GM23338 (cell line): ENCODE measurements around the gene ARMCX6.

Experiments
- CREB1 ChIP-seq: fragments of 250-450 bp; sonication (Bioruptor Pico); IDR thresholded peaks from 2 replicates; pipeline ENCODE4 v1.5.0; 2020; ENCODE audit warnings: low read depth, mild to moderate bottlenecking, moderate library complexity
- EZH2 ChIP-seq: fragments of 200-600 bp; sonication (generic); IDR thresholded peaks from one replicate; pipeline ENCODE4 v1.8.0; 2017; ENCODE audit warnings: antibody characterized with exemption, mild to moderate bottlenecking, low read depth; ENCODE audit not compliant: unreplicated experiment
- EZH2phosphoT487 ChIP-seq: fragments of 200-600 bp; sonication (generic); IDR thresholded peaks from one replicate; pipeline ENCODE4 v1.8.1; 2018; ENCODE audit warnings: antibody characterized with exemption; ENCODE audit not compliant: unreplicated experiment
- JUNB ChIP-seq: IDR thresholded peaks from one replicate; pipeline ENCODE4 v1.6.1; 2016; ENCODE audit warnings: antibody characterized with exemption; ENCODE audit not compliant: unreplicated experiment
- POLR2AphosphoS5 ChIP-seq: IDR thresholded peaks from 2 replicates; pipeline ENCODE4 v1.6.1; 2016; ENCODE audit warnings: antibody characterized with exemption, low read depth
- REST ChIP-seq: IDR thresholded peaks from one replicate; pipeline ENCODE4 v1.6.1; 2018; ENCODE audit warnings: antibody characterized with exemption; ENCODE audit not compliant: unreplicated experiment
- ZNF331 ChIP-seq: fragments of 250-450 bp; sonication (Bioruptor Pico); IDR thresholded peaks from 2 replicates; pipeline ENCODE4 v1.5.0; 2020; ENCODE audit warnings: low read depth, mild to moderate bottlenecking, moderate library complexity
- TF ChIP-seq, protein P1 (sequence below), 2 experiments: fragments of 200-600 bp in 1 of 2; sonication (generic) in 1 of 2; conservative IDR thresholded peaks; 2 replicates each; pipeline versions ENCODE4 v1.5.1 to v1.6.1; 2016 to 2017; ENCODE audit warnings: antibody characterized with exemption in 2 of 2, low read depth in 2 of 2, mild to moderate bottlenecking in 2 of 2, moderate library complexity in 1 of 2
- TF ChIP-seq, protein P2 (sequence below): IDR thresholded peaks from 2 replicates; pipeline ENCODE4 v1.6.1; 2016; ENCODE audit warnings: antibody characterized with exemption
- TF ChIP-seq, protein P3 (sequence below): fragments of 250-450 bp; sonication (Bioruptor Pico); IDR thresholded peaks from 2 replicates; pipeline ENCODE4 v1.5.0; 2020; ENCODE audit warnings: mild to moderate bottlenecking, moderate library complexity

GRCh38 chrX:101619364-101619763, 1.6 kb upstream of the ARMCX6 start:
- TF ChIP-seq REST (no peak), EZH2 (no peak), POLR2AphosphoS5 (no peak), JUNB (no peak), EZH2phosphoT487 (no peak), CREB1 (CRISPR knock-in tag) (no peak), ZNF331 (CRISPR knock-in tag) (no peak)
- TF ChIP-seq, protein P1, sequence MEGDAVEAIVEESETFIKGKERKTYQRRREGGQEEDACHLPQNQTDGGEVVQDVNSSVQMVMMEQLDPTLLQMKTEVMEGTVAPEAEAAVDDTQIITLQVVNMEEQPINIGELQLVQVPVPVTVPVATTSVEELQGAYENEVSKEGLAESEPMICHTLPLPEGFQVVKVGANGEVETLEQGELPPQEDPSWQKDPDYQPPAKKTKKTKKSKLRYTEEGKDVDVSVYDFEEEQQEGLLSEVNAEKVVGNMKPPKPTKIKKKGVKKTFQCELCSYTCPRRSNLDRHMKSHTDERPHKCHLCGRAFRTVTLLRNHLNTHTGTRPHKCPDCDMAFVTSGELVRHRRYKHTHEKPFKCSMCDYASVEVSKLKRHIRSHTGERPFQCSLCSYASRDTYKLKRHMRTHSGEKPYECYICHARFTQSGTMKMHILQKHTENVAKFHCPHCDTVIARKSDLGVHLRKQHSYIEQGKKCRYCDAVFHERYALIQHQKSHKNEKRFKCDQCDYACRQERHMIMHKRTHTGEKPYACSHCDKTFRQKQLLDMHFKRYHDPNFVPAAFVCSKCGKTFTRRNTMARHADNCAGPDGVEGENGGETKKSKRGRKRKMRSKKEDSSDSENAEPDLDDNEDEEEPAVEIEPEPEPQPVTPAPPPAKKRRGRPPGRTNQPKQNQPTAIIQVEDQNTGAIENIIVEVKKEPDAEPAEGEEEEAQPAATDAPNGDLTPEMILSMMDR (conservative IDR thresholded peaks at IDR 0.05; ENCODE audit: low read depth in 2 of 2), result no peak
- TF ChIP-seq, protein P2, sequence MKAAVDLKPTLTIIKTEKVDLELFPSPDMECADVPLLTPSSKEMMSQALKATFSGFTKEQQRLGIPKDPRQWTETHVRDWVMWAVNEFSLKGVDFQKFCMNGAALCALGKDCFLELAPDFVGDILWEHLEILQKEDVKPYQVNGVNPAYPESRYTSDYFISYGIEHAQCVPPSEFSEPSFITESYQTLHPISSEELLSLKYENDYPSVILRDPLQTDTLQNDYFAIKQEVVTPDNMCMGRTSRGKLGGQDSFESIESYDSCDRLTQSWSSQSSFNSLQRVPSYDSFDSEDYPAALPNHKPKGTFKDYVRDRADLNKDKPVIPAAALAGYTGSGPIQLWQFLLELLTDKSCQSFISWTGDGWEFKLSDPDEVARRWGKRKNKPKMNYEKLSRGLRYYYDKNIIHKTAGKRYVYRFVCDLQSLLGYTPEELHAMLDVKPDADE, result no peak
- TF ChIP-seq, protein P3, sequence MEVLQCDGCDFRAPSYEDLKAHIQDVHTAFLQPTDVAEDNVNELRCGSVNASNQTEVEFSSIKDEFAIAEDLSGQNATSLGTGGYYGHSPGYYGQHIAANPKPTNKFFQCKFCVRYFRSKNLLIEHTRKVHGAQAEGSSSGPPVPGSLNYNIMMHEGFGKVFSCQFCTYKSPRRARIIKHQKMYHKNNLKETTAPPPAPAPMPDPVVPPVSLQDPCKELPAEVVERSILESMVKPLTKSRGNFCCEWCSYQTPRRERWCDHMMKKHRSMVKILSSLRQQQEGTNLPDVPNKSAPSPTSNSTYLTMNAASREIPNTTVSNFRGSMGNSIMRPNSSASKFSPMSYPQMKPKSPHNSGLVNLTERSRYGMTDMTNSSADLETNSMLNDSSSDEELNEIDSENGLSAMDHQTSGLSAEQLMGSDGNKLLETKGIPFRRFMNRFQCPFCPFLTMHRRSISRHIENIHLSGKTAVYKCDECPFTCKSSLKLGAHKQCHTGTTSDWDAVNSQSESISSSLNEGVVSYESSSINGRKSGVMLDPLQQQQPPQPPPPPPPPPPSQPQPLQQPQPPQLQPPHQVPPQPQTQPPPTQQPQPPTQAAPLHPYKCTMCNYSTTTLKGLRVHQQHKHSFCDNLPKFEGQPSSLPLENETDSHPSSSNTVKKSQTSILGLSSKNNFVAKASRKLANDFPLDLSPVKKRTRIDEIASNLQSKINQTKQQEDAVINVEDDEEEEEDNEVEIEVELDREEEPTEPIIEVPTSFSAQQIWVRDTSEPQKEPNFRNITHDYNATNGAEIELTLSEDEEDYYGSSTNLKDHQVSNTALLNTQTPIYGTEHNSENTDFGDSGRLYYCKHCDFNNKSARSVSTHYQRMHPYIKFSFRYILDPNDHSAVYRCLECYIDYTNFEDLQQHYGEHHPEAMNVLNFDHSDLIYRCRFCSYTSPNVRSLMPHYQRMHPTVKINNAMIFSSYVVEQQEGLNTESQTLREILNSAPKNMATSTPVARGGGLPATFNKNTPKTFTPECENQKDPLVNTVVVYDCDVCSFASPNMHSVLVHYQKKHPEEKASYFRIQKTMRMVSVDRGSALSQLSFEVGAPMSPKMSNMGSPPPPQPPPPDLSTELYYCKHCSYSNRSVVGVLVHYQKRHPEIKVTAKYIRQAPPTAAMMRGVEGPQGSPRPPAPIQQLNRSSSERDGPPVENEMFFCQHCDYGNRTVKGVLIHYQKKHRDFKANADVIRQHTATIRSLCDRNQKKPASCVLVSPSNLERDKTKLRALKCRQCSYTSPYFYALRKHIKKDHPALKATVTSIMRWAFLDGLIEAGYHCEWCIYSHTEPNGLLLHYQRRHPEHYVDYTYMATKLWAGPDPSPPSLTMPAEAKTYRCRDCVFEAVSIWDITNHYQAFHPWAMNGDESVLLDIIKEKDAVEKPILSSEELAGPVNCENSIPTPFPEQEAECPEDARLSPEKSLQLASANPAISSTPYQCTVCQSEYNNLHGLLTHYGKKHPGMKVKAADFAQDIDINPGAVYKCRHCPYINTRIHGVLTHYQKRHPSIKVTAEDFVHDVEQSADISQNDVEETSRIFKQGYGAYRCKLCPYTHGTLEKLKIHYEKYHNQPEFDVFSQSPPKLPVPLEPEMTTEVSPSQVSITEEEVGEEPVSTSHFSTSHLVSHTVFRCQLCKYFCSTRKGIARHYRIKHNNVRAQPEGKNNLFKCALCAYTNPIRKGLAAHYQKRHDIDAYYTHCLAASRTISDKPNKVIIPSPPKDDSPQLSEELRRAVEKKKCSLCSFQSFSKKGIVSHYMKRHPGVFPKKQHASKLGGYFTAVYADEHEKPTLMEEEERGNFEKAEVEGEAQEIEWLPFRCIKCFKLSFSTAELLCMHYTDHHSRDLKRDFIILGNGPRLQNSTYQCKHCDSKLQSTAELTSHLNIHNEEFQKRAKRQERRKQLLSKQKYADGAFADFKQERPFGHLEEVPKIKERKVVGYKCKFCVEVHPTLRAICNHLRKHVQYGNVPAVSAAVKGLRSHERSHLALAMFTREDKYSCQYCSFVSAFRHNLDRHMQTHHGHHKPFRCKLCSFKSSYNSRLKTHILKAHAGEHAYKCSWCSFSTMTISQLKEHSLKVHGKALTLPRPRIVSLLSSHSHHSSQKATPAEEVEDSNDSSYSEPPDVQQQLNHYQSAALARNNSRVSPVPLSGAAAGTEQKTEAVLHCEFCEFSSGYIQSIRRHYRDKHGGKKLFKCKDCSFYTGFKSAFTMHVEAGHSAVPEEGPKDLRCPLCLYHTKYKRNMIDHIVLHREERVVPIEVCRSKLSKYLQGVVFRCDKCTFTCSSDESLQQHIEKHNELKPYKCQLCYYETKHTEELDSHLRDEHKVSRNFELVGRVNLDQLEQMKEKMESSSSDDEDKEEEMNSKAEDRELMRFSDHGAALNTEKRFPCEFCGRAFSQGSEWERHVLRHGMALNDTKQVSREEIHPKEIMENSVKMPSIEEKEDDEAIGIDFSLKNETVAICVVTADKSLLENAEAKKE (CRISPR knock-in tag), result no peak
